ENCODE data around the gene STRBP.

Gene STRBP

GRCh38 chr9:123093141-123093540 is 175.2 kb downstream of the STRBP start:
- no peak for DNase-seq

- DNase-seq, result no peak
Measured at GRCh38 chr9:123091459-123091858, 176.9 kb downstream of the STRBP start.

- DNase-seq, result no peak
Measured at GRCh38 chr9:123090956-123091355, 177.4 kb downstream of the STRBP start.

GRCh38 chr9:123090198-123090896 is 178.0 kb downstream of the STRBP start:
- DNase-seq, result no peak

- no peak for DNase-seq
Measured at GRCh38 chr9:123089790-123090189, 178.6 kb downstream of the STRBP start.

GRCh38 chr9:123089040-123089439 is 179.3 kb downstream of the STRBP start:
- no peak for DNase-seq

- no peak for DNase-seq
Measured at GRCh38 chr9:123087359-123087888, 181.0 kb downstream of the STRBP start.

- DNase-seq, result no peak
Measured at GRCh38 chr9:123085916-123086315, 182.5 kb downstream of the STRBP start.

- DNase-seq, result no peak
Measured at GRCh38 chr9:123084256-123084655, 184.1 kb downstream of the STRBP start.

GRCh38 chr9:123083680-123084079 is 184.7 kb downstream of the STRBP start:
- no peak for DNase-seq

- peak; percentile 7 for DNase-seq
Measured at GRCh38 chr9:123081824-123082223, 186.6 kb downstream of the STRBP start.

- DNase-seq, result no peak
Measured at GRCh38 chr9:123080444-123080843, 187.9 kb downstream of the STRBP start.

GRCh38 chr9:123074628-123075027 is 193.8 kb downstream of the STRBP start:
- no peak for DNase-seq

- no peak for DNase-seq
Measured at GRCh38 chr9:123073991-123074422, 194.4 kb downstream of the STRBP start.

GRCh38 chr9:123073441-123073840 is 194.9 kb downstream of the STRBP start:
- no peak for DNase-seq

- no peak for DNase-seq
Measured at GRCh38 chr9:123072407-123072995, 195.9 kb downstream of the STRBP start.
